ENCODE data around the gene CHCHD4. TPM values are rescaled to one million over a fixed set of nuclear protein-coding genes. Genes with fewer than 3 reads are reported as not detected.
A peak's percentile ranks its signal among the peaks of the same experiment; 100 is the strongest.

Gene CHCHD4
- 7.4 and 10.8 TPM in 2 replicates for total RNA-seq

- peak; percentile 99 for DNase-seq (ENCODE audit: low read depth)
- TF ChIP-seq, protein P1, sequence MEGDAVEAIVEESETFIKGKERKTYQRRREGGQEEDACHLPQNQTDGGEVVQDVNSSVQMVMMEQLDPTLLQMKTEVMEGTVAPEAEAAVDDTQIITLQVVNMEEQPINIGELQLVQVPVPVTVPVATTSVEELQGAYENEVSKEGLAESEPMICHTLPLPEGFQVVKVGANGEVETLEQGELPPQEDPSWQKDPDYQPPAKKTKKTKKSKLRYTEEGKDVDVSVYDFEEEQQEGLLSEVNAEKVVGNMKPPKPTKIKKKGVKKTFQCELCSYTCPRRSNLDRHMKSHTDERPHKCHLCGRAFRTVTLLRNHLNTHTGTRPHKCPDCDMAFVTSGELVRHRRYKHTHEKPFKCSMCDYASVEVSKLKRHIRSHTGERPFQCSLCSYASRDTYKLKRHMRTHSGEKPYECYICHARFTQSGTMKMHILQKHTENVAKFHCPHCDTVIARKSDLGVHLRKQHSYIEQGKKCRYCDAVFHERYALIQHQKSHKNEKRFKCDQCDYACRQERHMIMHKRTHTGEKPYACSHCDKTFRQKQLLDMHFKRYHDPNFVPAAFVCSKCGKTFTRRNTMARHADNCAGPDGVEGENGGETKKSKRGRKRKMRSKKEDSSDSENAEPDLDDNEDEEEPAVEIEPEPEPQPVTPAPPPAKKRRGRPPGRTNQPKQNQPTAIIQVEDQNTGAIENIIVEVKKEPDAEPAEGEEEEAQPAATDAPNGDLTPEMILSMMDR (IDR thresholded peaks at IDR 0.05; ENCODE audit: insufficient read depth, low read depth, low read length): no peak
- peak within 1 kb of the TSS; percentile 97 for H3K4me3 ChIP-seq (ENCODE audit: low read depth, low read length)
Observed at GRCh38 chr3:14124615-14125192, at the start of gene CHCHD4, which contains the start of gene TMEM43. Gene CHCHD4 (minus strand): TSS chr3:14124870. CDS start chr3:14124676, 194 bp downstream. Gene TMEM43 (plus strand): TSS chr3:14125052. CDS start chr3:14125194, 142 bp downstream.

DNA sequence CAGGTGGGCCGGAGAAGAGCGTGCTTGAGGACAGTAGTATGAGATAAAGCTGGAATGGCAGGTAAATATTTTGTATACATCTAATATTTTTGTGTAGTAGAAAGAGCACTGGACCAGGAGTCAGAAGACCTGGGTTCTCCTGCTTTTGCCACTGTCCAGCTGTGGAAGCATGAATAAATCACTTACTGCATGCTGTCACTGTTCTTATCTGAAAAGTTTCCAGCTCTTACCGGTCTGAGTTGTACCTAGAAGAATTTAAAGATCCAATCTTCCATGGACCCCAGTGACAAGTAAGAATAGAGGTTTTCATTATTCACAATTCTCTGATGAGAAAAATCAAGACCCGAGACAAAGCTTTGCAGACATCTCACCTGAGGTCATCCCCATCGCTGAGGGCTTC lies 47.8 kb upstream of the CHCHD4 start:
- TF ChIP-seq, protein P1 (IDR thresholded peaks at IDR 0.05; ENCODE audit: insufficient read depth, low read depth, low read length): no peak
- H3K4me3 ChIP-seq (ENCODE audit: low read depth, low read length): no peak overlapping the region
- no peak for DNase-seq (ENCODE audit: low read depth)

- peak; percentile 67 for DNase-seq (ENCODE audit: low read depth)
- H3K4me3 ChIP-seq (ENCODE audit: low read depth, low read length): no peak overlapping the region
- TF ChIP-seq, protein P1 (IDR thresholded peaks at IDR 0.05; ENCODE audit: insufficient read depth, low read depth, low read length): no peak
Observed at GRCh38 chr3:14170531-14171159, 46.0 kb upstream of the CHCHD4 start.

DNA sequence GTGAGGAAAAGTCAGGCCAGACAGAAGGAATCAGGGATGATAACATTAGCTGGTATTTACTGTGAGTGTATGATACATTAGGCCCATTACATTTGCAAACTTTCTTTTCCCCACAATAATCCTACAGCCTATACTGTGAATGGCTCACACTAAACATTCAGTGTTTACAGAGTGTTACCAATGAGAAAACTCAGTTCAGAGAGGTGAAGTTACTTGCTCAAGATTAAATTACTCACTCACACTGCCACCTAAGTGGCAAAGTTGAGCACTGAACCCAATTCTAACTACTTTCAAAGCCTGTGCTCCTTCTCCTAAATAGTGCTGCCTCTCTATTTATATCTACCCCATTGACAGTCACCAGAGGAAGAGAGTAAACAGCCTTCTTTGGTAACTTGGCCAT lies 45.2 kb upstream of the CHCHD4 start:
- DNase-seq (ENCODE audit: low read depth): no peak
- no peak overlapping the region for H3K4me3 ChIP-seq (ENCODE audit: low read depth, low read length)
- TF ChIP-seq, protein P1 (IDR thresholded peaks at IDR 0.05; ENCODE audit: insufficient read depth, low read depth, low read length): no peak

DNA sequence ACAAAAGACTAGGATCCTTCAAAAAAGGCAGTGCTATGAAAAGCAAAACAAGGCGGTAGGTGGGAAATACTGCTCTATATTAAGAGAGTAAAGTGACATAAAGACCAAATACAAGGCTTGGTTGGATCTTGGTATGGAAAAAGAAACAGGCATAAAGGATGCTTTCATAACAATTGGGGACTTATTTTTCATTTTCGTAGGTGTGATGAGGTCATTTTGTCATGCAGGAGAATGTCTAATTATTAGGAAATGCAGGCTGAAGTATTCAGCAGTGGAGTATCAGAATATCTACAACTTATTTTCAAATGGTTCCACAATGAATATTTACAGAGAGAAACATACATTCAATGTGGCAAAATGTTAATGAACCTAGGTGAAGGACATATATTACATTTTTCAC lies 44.8 kb upstream of the CHCHD4 start:
- no peak overlapping the region for H3K4me3 ChIP-seq (ENCODE audit: low read depth, low read length)
- TF ChIP-seq, protein P1 (IDR thresholded peaks at IDR 0.05; ENCODE audit: insufficient read depth, low read depth, low read length): no peak
- DNase-seq (ENCODE audit: low read depth): no peak

DNA sequence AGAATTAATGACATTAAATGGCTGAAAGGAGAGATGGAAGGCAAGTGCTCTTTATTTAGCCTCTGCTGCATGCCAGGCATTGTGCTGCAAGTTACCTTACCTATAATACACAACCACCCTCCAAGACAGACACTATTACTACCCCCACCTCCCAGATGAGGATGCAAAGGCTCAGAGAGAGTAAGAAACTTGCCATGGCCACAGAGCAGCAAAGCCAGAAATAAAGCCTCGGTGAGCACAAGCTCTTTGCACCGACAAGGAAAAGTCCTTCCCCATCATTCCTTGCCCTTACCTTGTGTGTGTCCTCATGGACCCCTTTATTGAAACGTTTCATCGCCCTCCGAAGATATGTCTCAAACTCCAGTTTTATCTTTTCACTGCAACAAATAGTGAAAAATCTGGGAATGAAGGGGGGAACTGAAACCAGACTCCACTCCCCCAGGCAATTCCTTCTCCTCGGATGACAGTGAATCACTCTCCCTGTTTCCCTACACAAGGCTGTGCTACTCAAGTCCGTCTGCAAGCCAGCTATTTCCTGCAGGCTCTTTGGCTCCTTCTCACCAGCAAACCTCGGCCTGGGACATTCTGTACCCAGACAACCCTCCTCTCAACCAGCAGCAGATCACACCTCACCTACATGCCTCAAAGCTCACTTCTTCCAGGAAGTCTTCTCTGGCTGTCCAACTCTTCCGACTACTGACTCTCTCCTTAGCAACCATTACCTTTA lies 42.4 kb upstream of the CHCHD4 start:
- TF ChIP-seq, protein P1 (IDR thresholded peaks at IDR 0.05; ENCODE audit: insufficient read depth, low read depth, low read length): no peak
- peak; percentile 48 for DNase-seq (ENCODE audit: low read depth)
- H3K4me3 ChIP-seq (ENCODE audit: low read depth, low read length): no peak overlapping the region

Data from fibroblast of villous mesenchyme (primary cell).